ENCODE results near the gene CDKN2A.

DNA sequence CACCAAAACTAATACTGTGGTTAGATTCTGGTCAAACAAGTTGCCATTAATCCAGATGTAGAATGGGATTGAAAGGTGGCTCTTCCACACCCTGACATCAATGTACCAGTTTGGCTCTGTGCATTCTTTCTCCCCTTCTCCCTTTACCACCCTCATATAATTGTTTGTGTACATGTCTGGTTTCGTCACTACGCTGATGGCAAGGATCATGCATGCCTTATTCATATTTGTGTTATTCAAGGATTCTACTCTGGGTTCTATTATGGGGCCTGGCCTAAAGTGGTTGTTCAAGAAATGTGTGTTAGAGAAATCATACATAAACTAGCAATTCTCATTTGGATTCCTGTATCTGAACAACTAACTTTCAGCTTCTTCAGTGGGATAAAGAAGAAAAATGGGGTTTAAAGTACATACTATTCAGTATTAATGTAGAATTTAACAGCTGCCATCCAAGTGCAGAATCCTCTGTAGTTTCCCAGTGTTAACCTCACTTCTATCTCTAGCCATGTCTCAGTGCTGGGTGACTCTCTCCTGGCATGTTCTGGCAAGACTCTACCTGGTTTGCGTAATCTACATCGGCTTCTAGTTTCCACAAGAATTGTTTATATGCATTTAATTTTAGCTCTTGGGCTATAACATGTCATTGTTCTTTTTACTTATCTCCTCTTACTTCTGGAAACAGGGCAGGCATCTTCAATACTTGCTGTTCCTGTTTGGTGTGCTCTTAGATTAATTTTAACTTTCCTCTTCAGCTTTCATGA lies 42.9 kb upstream of the CDKN2A start:
- TF ChIP-seq, protein P1, sequence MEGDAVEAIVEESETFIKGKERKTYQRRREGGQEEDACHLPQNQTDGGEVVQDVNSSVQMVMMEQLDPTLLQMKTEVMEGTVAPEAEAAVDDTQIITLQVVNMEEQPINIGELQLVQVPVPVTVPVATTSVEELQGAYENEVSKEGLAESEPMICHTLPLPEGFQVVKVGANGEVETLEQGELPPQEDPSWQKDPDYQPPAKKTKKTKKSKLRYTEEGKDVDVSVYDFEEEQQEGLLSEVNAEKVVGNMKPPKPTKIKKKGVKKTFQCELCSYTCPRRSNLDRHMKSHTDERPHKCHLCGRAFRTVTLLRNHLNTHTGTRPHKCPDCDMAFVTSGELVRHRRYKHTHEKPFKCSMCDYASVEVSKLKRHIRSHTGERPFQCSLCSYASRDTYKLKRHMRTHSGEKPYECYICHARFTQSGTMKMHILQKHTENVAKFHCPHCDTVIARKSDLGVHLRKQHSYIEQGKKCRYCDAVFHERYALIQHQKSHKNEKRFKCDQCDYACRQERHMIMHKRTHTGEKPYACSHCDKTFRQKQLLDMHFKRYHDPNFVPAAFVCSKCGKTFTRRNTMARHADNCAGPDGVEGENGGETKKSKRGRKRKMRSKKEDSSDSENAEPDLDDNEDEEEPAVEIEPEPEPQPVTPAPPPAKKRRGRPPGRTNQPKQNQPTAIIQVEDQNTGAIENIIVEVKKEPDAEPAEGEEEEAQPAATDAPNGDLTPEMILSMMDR (IDR thresholded peaks at IDR 0.05) = no peak
- TF ChIP-seq POLR2A (IDR thresholded peaks at IDR 0.05) = no peak
- no peak for TF ChIP-seq EP300 (IDR thresholded peaks at IDR 0.05)

Measured in gastroesophageal sphincter (tissue), 3 donors.